Stomach (tissue), 9 donors: ENCODE data around the gene SELENOT. TPM values are rescaled to one million over a fixed set of nuclear protein-coding genes. Genes with fewer than 3 reads are reported as not detected.

Experiments
- DNase-seq, 2 donors: peaks; one replicate each; pipeline versions ENCODE4 v3.0.0 to v3.0.0-alpha.2; 2013 to 2019
- H3K27ac ChIP-seq, 5 donors: fragments of 200-600 bp in 4 of 5; sonication (generic) in 4 of 5; one replicate each; pipeline ENCODE4 v1.5.1; 2013 to 2019; ENCODE audit warnings: mild to moderate bottlenecking in 1 of 5, moderate library complexity in 1 of 5
- H3K27me3 ChIP-seq, 3 donors: fragments of 200-600 bp; sonication (generic); one replicate each; pipeline ENCODE4 v1.5.1; 2017 to 2019; ENCODE audit warnings: mixed run types in 1 of 3
- H3K36me3 ChIP-seq, 4 donors: fragments of 200-600 bp; sonication (generic); 1 replicate in 3 of 4; 2 replicates in 1 of 4; pipeline ENCODE4 v1.5.1; 2016 to 2019
- H3K4me1 ChIP-seq, 4 donors: fragments of 200-600 bp; sonication (generic); one replicate each; pipeline ENCODE4 v1.5.1; 2016 to 2019
- H3K4me3 ChIP-seq, 4 donors: fragments of 200-600 bp; sonication (generic) in 3 of 4; one replicate each; pipeline ENCODE4 v1.5.1; 2016 to 2019; ENCODE audit warnings: mild to moderate bottlenecking in 1 of 4
- H3K9me3 ChIP-seq, 4 donors: fragments of 200-600 bp; sonication (generic); one replicate each; pipeline ENCODE4 v1.5.1; 2016 to 2019
- EP300 ChIP-seq: sonication (generic); formaldehyde crosslinking; IDR thresholded peaks from one replicate; pipeline ENCODE4 v1.6.1; 2017; ENCODE audit warnings: antibody characterized with exemption
- POLR2A ChIP-seq, 4 donors: fragments of 450-650 bp; IDR thresholded peaks; one replicate each; pipeline ENCODE4 v1.6.1; 2016; ENCODE audit warnings: antibody characterized with exemption in 4 of 4, control low read depth in 2 of 4, mild to moderate bottlenecking in 1 of 4, moderate library complexity in 1 of 4
- POLR2AphosphoS5 ChIP-seq, 3 donors: sonication (generic); formaldehyde crosslinking; IDR thresholded peaks; one replicate each; pipeline ENCODE4 v1.6.1; 2016; ENCODE audit warnings: antibody characterized with exemption in 3 of 3
- whole genome bisulfite sequencing, 5 donors: extraction: QIAGEN DNeasy Blood & Tissue Kit in 3 of 5; methylation state at CpG; one replicate each; pipeline versions ENCODE4 v1.1.5 to v1.1.7; 2013 to 2018; 5-methylcytosine and 5-hydroxymethylcytosine counted together
- intact Hi-C: fragments of 100-400 bp; cut with DNase I; formaldehyde crosslinking; loops from one replicate; pipeline ENCODE4 v1.15.1; 2023; ENCODE audit warnings: low total_unique reads
- polyA plus RNA-seq, 3 donors: library from polyadenylated mRNA; stranded (reverse); fragments of 200-250 nt; gene quantifications; one replicate each; pipeline ENCODE4 v1.2.3, GENCODE V29; 2013
- total RNA-seq, 5 donors: library from RNA; depleted of rRNA; stranded (reverse); fragments of >200 nt; gene quantifications; one replicate each; pipeline versions ENCODE4 v1.1.0 to v1.2.3, GENCODE V29; 2014 to 2016
- TF ChIP-seq, protein P1 (sequence below), 7 experiments: fragments of 450-650 bp in 4 of 7; fragments of 200-600 bp in 3 of 7; sonication (generic) in 3 of 7; IDR thresholded peaks; one replicate each; pipeline ENCODE4 v1.5.1; 2016 to 2019; ENCODE audit warnings: antibody characterized with exemption in 7 of 7, control low read depth in 2 of 7, mild to moderate bottlenecking in 1 of 7
- donor health status: healthy with polysubstance abuse.
- donor health status: Bipolar disorder and iron deficiency.
- donor health status: healthy.

SELENOT gene
- total and polyA plus RNA-seq, 8 donors = 41.5 to 324 (median 54.4) TPM

DNA sequence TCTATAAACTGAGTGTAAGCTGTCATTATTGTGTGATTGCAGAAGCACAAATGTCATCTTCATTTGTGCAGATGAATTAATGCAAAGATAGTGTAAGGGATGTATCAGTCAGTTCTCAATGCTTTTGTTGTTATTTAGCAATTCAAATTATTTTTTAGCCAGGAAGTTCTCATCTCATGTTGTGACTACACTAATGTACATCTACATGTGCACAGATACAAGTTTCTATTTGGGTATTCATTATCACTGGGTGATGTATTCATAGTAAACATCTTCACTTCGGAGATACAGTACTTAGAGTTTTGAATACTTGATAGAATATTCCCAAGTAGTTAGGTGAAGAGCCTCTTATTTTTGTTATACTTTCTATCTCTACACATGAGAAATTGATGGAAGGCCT, 45.4 kb upstream of the SELENOT start:
- Histone ChIP-seq H3K27me3 (no peaks in the 10 kb centered on the region), H3K4me3 (no peak overlapping the region), H3K4me1 (peaks cover 0 to 43% (median 12%) of the 10 kb centered on the region in 4 donors), H3K27ac (no peak overlapping the region), H3K36me3 (peaks cover 14 to 66% (median 53%) of the 10 kb centered on the region in 4 donors), H3K9me3 (no peaks in the 10 kb centered on the region)
- no peak for DNase-seq
- WGBS, 5 donors = 50 to 76% (median 68%) methylated on average over 1 of the region's 1 CpG
- TF ChIP-seq EP300 (no peak), POLR2AphosphoS5 (IDR thresholded peaks at IDR 0.05) (no peak), POLR2A (IDR thresholded peaks at IDR 0.05) (no peak)
- TF ChIP-seq, protein P1, sequence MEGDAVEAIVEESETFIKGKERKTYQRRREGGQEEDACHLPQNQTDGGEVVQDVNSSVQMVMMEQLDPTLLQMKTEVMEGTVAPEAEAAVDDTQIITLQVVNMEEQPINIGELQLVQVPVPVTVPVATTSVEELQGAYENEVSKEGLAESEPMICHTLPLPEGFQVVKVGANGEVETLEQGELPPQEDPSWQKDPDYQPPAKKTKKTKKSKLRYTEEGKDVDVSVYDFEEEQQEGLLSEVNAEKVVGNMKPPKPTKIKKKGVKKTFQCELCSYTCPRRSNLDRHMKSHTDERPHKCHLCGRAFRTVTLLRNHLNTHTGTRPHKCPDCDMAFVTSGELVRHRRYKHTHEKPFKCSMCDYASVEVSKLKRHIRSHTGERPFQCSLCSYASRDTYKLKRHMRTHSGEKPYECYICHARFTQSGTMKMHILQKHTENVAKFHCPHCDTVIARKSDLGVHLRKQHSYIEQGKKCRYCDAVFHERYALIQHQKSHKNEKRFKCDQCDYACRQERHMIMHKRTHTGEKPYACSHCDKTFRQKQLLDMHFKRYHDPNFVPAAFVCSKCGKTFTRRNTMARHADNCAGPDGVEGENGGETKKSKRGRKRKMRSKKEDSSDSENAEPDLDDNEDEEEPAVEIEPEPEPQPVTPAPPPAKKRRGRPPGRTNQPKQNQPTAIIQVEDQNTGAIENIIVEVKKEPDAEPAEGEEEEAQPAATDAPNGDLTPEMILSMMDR (IDR thresholded peaks at IDR 0.05) = no peak
- intact Hi-C loops = no loop called here

DNA sequence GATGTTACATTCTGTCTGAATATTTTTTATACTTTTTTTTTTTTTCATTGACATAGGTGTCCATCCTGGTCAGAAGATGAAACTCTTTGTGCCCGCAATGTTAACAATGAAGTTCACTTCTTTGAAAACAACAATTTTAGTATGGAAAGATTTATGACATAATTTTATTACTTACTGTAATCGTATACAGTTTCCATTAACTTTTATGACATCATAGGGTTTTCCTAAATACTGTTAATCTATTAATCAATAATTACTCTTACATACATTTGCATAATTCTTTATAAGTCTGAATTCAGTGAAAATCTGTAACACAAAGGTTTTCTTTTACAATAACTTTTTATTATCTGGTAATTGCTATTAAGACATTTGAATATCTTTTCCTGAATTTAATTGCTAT, 38.9 kb upstream of the SELENOT start:
- peaks cover 7 to 76% (median 70%) of the 10 kb centered on the region in 4 donors for H3K36me3 ChIP-seq
- TF ChIP-seq, protein P1 (IDR thresholded peaks at IDR 0.05) = no peak
- no peak for TF ChIP-seq POLR2AphosphoS5 (IDR thresholded peaks at IDR 0.05)
- 77 to 96% (median 82%) methylated on average over 2 of the region's 2 CpGs for WGBS, 5 donors
- H3K4me3 ChIP-seq = no peak overlapping the region
- peaks cover 0 to 11% (median 4%) of the 10 kb centered on the region in 4 donors for H3K4me1 ChIP-seq
- no peak for DNase-seq
- intact Hi-C loops = no loop called here
- H3K9me3 ChIP-seq = no peaks in the 10 kb centered on the region
- H3K27me3 ChIP-seq = no peaks in the 10 kb centered on the region
- no peak overlapping the region for H3K27ac ChIP-seq

DNA sequence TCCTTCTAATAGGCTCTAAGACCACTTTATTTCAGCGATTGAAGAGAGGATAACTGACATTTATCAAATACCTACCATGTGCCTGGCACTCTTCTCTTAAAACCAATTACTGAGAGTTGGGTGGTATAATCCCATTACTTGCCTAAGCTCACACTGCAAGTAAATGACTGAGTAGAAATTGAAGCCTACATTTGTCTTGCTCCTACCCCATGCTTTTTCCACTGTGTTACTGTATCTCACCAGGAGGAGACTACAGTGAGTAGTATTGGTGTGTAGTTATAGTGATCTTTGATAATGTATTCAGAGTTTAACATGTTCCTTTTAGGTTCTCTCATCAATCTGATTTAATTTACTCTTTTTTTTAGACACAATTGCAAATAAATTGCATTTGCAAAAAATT, 35.8 kb upstream of the SELENOT start:
- TF ChIP-seq POLR2AphosphoS5 (IDR thresholded peaks at IDR 0.05) (no peak), POLR2A (IDR thresholded peaks at IDR 0.05) (no peak), EP300 (no peak)
- TF ChIP-seq, protein P1 (IDR thresholded peaks at IDR 0.05) = no peak
- H3K4me3 ChIP-seq = no peak overlapping the region
- H3K27me3 ChIP-seq = no peaks in the 10 kb centered on the region
- H3K4me1 ChIP-seq = no peaks in the 10 kb centered on the region
- no peak for DNase-seq
- intact Hi-C loops = no loop called here
- no peaks in the 10 kb centered on the region for H3K9me3 ChIP-seq
- 86 to 97% (median 96%) methylated on average over 1 of the region's 1 CpG for WGBS, 5 donors
- peaks cover 7 to 100% (median 91%) of the 10 kb centered on the region in 4 donors for H3K36me3 ChIP-seq
- no peak overlapping the region for H3K27ac ChIP-seq

DNA sequence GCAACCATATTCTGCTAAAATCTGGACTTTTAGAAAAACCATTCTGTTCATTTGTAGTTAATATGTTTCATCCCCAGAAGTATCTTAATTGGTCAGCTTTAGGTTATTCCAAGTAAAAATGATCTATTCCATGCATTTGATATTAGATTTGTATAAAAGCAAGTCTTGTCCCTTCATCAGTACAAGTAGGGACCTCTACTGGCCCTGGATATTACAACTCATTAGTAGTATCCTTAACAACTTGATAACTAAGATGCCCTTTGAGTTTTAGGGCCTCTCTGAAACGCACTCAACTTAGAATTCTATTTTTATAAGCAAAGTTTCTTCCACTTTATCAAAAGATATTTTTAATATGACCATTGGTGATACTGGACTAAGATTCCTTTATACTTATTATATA, 25.3 kb upstream of the SELENOT start:
- Histone ChIP-seq H3K4me3 (no peak overlapping the region), H3K9me3 (no peaks in the 10 kb centered on the region), H3K27ac (no peak overlapping the region), H3K4me1 (peaks cover 0 to 24% (median 13%) of the 10 kb centered on the region in 4 donors), H3K36me3 (peaks cover 15 to 84% (median 78%) of the 10 kb centered on the region in 4 donors), H3K27me3 (no peaks in the 10 kb centered on the region)
- WGBS, 5 donors = 44 to 73% (median 51%) methylated on average over 1 of the region's 1 CpG
- intact Hi-C loops = no loop called here
- DNase-seq = no peak
- TF ChIP-seq POLR2A (IDR thresholded peaks at IDR 0.05) (no peak), EP300 (no peak), POLR2AphosphoS5 (IDR thresholded peaks at IDR 0.05) (no peak)
- TF ChIP-seq, protein P1 (IDR thresholded peaks at IDR 0.05) = no peak
